HG03066 (cell line): Measurements from ENCODE around the gene GADD45B.
"Not testable (repeated sequence)": the region's sequence is repeated elsewhere in the genome, so short reads cannot be mapped to it uniquely, and the experiment has no call there.

Experiments
- ATAC-seq: cut with Tn5 transposase; IDR thresholded peaks from one replicate; pipeline ENCODE4 v1.9.1; 2021; ENCODE audit warnings: low read depth; ENCODE audit not compliant: unreplicated experiment

Gene GADD45B

DNA sequence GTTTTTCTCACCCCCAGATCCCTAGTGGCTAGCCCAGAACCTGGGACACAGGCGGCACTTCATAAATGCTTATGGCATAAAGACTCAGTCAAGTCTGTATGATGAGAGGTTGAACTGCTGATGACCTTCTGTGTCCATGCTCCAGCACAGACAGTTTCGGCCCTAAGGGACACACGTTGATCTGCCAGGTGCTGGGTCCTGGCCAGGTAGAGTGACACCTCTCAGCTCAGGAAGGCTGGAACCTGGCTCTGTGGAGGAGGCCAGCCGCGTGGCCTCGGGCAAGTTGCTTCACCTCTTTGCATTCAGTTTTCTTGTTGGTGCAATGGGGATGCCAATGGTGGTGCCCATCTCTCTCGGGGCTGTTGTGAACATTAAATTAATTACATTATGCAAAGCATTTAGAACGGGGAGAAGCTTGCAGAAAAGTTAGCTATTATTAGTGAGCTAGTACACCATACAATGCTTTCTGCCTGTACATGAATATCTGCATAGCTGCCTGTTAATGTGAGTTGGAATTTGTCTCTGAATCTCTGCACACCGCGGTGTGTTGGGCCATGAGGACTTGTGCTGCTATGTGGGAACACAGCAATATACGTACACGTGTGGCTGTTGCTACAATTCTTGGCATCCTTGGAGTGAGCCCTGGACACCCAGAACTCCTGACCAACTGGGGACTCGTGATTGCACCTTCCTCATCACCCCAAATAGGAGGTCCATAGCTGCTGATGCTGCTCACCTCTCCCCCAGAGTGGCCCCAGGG is 8.4 kb downstream of the GADD45B start:
- ATAC-seq, result no peak

DNA sequence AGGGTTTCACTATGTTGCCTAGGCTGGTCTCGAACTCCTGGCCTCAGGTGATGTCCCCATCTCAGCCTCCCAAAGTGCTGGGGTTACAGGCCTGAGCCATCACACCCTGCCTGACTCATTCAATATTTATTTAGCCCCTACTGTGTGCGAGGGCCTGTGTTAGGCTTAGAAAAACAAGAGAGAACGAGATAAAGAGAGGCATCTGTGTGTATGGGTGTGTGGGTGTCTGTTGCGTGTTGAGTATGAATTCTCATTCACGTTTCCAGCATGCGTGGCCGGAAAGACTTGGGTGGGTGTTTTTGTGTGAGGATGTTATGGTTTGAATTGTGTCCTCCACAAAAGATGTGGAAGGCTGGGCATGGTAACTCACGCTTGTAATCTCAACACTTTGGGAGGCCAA is 9.5 kb downstream of the GADD45B start:
- no peak for ATAC-seq

DNA sequence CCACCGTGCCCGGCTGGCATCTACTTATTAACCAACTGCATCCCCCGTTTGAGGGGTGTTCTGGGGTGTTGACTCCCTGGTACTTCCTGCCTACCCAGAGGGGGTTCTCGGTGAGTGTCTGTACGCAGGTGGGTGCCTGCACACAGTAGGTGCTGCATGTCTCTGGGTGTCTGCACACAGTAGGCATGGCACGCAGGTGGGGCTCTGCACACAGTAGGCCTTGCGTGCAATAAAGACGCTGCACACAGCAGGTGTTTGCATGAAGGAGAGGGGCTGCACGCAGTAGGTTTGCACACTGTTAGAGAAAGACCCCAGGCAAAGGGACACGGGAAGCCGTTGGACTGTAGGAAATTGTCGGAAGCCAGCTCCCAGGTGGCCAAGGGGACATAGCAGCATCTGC is 11.2 kb downstream of the GADD45B start:
- no peak for ATAC-seq

DNA sequence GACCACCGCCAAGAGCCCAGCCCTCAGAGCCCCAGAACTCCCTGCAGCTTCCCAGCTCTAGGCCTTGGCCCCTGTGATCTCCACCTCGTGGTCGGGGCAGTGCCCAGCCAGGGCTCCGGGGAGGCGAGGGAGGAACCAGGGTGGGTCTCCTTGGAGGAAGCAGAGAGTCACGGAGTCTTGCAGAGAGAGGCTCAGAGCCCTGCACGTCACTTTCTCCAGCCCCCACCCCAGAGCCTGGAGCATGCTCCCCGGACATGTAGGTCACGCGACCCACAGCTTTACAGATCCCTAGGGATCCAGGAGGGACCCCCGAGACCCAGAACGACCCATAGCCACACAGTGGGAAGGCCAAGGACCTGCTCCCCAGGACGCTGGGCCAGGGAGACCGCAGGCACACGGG is 11.9 kb downstream of the GADD45B start:
- ATAC-seq, result no peak

DNA sequence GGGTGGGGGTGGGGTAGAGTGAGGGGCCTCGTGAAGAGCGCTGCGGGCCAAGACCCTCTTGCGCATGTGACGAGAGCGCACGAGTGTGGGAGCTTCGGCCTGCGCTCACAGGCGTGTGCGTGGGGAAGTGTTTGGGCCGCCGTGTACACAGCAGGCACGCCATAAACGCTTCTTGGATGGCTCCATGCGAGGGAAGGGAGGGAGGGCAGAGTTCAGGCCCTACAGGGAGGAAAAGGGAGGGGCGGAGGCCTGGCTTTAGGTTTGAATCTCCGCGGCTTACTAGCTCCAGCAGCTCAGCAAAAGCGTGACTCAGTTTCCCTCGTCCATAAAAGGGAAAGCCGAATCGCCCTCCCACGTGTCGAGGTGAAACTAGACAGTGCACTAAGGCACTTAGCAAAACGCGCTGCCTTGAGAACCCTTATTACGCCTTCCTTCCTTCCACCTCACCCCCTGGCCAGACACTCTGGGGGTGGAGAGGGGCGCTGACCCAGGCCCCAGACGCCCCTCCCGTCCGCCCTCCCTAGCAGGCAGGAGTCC is 12.5 kb downstream of the GADD45B start:
- ATAC-seq, result no peak

DNA sequence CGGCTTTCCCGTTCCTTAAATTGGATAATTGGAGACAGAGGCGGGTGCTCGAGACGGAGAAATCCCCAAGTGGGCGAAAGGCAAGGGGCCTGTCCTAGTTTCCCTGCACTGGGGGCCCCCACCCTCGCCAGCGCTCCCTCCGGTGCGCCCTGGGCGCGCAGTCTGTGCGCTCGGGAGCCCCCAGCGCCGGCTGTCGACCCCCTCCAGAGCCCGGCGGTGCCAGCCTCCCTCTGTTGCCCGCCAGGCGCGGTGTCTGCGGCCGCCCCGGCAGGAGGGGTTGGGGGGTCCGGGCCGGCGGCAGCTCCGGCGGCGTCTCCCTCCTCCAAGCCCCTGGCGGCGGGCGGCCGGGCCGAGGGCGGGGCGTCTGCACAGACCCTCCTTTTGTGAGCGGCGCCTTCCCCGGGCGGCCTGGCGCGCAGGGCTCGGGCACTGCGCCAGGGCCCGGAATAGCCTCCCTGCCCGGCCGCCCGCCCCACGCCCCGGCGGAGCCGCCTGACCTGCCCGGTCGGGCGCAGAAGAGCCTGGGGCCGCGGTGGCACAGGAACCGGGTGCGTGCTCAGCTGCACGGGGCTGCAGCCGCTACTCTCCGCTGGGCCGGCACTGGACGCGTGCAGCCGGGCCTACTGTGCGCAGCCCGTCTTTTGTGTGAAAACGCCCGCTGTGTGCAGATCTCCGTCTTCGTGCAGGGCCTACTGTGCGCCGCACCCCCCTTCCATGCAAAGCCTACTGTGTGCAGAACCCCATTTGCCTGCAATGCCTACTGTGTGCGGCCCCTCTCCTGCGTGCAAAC is 13.2 kb downstream of the GADD45B start:
- no peak for ATAC-seq

DNA sequence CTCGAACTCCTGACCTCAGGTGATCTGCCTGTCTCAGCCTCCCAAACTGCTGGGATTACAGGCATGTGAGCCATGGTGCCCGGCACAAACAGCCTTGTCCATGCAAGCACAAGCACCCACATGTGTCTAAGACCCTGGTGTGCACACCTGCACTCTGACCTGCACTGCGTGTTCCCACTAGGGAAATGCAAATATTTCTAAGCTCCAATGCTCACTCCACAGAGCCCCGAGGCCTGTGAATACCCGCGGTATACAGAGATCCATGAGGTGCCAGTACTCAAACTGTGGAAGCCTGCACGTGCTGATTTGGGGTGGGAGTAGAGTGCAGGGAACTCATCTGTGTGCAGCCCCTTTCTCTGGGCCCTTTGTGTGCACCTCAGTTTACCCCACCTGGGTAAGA is 14.7 kb downstream of the GADD45B start:
- no peak for ATAC-seq

DNA sequence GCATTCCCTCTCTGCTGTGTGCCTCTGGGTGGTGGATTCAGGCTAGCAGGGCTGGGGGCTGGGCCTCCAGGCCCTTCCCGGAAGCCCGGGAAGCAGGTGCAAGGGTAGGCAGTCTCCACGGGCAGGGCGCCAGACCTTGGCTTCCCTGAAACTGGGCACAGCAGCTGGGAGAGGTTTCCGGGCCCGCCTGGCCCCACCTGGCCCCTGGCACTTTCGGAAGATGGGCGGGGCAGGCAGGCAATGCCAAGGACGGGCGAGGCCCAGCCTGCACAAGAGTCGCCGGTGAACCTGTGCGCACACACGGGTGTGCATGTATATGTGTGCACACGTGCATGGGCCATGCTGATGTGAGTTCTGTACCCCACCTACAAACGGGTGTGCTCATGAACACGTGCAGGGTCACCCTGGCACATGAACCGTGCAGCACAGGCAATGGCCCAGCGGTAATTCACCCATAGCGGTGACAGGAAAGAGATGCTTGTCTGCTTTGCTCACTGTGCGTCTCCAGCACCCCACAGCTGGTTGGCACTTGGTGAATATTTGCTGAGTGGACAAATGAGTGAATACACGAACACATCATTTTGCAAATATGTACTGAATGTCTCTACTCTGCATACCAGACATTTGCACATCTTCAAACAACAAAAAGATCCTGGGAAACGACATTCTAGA is 15.3 kb downstream of the GADD45B start:
- ATAC-seq, result no peak

DNA sequence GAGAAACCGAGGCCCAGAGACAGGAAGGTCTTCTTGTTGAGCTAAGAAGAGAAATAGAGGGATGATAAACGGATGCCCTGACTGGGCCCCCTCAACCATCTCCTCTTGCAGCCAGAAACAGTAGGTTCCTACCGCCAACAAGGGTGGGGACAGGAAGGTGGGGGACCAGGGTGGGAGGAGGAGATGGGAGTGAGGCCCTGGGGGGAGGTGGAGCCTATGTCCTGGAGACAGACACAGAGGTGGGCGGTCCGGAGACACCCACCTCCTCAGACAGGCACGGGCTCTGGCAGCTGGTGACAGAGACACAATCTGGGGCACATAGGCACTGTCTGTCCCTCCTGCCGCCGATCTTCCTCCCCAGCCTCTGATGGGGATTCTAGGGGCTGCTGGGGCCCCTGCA is 16.9 kb downstream of the GADD45B start:
- ATAC-seq, result no peak

DNA sequence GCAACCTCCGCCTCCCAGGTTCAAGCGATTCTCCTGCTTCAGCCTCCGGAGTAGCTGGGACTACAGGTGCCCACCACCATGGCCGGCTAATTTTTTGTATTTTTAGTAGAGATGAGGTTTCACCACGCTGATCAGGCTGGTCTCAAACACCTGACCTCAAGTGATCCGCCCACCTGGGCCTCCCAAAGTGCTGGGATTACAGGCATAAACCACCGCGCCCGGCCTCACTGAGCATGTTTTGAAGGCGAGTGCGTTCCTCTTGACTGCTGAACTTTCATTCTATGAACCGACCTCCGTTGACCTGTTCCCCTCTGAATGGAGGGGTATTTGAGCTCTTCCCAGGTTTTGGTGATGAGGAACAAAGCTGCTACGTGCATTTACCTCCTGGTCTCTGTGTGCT is 17.5 kb downstream of the GADD45B start:
- not testable (repeated sequence) for ATAC-seq

DNA sequence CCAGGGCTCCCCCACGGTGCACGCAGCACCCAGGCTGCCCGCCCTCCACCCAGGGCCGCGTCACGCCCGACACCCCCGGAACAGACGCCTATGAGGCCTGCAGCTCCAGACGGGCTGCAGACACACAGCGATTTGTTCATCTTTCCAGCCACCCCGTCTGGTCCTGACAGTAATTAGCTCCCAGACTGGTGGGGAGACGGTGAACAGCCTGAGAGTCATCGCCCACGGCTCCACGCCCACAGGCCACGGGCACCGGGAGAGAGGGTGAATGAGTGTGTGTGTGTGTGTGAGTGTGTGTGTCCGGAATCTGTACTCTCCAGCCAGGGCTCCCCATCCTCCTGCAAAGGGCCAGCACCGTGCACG is 18.1 kb downstream of the GADD45B start:
- ATAC-seq, result no peak

DNA sequence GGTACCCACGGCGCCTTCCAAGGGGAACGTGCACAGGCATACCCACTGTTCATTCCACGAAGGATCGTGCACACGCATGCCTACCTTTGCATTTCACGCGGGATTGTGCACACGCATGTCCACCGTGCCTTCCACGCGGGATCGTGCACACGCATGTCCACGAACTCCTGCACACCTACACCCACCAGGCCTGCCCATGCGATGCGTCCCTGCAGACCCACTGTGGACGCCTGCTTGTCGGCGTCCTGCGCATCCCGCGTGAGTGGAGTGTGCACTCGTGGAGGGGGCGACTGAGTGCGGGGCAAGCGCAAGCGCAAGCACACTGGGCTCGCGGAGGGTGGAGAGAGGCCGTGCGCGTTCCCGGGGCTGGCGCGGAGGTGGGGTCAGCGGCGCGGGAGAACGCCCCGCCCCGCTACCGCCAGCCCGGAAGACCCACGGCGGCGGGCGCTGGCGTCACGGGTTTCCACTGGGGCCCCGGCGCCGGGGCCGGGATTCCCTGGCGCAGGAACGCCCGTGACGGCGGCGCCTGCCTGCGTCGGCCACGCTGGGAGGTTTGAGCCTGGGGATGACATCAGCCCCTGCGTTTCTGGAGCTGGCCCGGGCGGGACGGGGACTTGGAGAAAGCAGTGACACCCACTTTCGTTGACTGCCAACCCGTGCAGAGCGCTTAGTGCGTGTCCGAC is 18.7 kb downstream of the GADD45B start:
- ATAC-seq, result peak; percentile 54

DNA sequence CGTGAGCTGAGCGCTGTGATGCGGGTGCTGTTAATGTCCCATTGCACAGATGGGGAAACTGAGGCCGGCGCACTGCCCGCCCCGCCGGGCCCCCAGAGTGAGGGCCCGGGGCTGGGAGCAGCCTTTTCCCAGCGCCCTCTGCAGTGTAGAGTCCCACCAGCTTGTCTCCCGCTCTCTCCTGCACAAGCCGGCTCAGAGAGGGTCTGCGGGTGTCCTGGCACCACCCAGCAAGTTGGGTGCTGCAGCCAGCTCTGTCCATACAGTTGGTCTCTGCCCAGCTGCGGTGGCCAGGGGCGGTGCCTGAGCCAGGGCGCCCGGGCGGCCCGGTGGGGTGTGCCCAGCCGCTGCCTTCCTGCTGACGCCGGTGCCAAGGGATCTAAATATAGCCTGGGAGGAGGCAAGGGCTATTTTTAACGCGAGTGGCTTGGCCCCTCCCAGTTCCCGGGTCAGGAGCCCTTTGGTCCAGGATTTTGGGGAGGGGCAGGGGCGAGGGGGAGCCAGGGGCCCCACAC is 19.3 kb downstream of the GADD45B start:
- ATAC-seq, result no peak

DNA sequence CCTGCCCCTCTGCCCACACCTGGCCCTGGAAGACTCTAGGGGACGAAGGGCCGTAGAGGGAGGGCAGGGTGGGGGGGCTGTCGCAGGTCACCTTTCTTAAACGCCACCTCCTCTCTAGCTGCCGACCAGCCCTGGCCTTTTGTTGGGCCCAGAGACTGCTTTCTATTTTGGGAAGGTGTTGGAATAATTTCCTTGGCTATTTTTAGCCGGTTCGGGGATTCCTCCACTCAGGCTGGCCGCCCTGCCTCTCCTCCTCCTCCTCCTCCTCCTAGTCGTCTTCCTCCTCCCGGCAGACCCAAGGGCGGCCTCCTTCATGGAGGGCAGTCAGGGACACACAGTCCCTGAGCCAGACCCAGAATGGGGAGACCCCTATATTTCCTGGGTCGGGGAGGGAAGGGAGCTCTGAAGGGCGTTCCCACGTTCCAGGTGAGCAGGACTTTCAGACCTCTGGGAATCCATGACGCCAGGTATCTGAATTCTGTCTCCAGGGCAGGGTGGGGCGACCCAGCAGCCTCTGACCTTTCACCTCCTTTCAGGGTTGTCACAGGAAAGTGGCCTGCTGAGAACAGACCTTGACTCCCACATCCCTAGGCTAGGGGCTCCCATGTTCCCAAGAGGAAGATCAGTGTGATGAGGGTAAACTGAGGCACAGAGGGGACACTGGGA is 19.9 kb downstream of the GADD45B start:
- ATAC-seq, result no peak

DNA sequence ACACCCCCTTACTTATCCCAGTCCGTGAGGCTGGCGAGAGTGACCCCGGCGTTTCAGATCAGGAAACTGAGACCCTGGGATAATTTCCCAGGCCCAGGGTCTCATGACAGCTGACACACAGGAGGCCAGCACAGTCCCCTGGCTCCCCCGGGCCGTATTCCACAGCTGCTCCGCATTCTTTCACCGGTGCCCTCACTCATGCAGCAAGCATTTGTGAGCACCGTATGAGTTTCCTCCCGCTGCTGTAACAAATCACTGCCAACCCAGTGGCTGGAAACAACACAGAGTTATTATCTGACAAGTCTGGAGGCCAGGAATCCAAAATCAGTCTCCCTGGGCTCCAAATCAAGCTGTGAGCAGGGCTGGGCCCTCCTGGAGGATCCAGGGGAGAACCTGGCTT is 21.3 kb downstream of the GADD45B start:
- no peak for ATAC-seq

DNA sequence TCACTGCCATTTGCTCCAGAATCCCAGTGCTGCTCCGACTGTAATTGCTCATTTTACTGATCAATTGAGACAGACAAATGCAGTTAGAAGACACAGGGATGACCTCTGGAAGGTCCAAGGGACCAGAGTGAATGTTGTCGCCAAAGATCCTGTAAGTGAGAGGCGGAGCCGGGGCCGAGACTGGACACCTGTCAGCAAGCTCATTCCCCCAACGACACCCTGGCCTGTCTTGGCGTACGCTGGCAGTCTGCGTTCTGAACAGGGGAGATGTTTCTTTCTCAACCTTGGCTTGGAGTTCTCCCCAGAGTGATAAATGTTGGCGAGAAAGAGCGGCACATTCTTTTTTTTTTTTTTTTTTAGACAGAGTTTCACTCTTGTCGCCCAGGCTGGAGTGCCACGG is 24.2 kb downstream of the GADD45B start:
- ATAC-seq, result no peak

DNA sequence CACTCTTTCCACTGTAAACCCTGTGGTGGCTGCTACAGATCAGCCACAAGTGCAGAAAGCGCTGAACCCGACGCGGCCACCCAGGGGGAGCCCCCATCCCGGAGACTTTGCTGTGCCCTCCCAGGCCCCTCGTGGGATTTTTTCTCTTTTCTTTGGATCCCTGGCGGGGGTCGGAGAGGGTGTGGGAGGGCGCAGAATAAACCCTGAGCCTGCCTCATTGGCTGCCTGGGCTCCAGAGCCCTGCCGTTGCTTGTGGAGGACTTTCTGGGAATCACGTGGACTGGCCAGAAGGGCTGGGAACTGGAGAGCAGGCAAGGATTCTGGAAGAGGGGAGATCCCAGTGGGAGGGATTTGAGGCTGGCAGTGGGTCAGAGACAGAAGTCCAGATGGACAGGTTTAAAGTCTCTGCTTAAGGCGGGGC is 24.9 kb downstream of the GADD45B start:
- ATAC-seq, result no peak

DNA sequence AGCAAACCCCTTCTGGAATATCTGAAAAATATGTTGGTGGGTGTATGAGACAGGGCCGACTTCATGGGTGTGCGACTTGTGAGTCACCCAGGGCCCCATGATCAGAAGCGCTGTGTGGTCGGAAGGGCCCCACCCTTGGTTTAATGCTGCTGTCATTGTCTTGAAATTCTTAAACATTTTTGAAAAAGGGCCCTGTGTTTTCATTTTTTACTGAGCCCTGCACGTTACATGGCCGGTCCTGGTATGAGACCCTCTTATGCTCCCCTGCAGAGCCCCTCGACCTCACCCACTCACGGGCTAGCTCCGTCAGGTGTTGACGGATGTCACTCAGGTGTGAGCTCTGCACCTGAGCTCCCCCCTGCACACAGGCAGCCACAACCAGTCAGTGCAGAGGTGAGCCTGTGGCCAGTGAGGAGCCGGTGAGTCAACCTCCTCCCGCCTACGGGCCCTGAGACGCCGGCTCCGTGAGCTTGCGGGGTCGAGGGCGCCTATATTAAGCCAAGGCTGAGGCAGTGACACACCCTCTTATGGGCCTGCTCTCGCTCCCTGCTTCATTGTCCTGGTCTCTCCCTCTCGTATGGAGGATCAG is 27.7 kb downstream of the GADD45B start:
- no peak for ATAC-seq

DNA sequence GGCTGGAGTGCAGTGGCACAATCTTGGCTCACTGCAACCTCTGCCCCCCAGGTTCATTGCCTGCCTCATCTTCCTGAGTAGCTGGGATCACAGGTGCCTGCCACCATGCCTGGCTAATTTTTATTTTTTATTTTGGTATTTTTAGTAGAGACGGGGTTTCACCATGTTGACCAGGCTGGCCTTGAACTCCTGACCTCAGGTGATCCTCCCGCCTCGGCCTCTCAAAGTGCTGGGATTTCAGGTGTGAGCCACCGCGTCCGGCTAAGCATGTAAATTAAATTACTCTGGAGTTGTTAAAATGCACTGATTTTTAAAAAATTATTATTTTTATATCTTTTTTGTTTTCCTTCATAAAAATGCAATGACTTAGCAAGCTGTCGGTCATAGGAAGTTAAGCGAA is 30.7 kb downstream of the GADD45B start:
- ATAC-seq, result not testable (repeated sequence)

DNA sequence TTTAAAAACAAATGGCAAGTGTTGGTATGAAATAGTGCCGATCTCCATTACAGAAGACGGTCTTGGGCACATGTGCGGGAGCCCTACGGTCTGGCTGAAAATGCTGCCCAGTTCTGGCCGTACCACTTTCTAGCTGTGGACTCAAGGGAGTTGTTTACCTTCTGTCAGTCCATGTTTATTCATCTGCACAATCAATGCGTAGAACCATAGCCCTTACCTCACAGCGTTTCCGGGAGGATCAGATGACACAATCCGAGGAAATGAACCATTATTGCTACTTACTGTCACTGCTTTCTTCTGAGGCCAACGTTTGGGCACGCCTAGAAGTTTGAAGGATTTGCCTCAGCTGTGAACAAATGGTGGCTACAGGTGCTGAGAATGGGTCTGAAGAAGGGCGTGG is 31.2 kb downstream of the GADD45B start:
- ATAC-seq, result no peak
